Neuronal stem cell (in vitro differentiated cells): Measurements from ENCODE around the gene PITPNM3.

ENCODE experiments used
- DNase-seq: peaks from one replicate; pipeline ENCODE4 v3.0.0-alpha.2; 2013; ENCODE audit warnings: low spot score
- H2AFZ ChIP-seq: one replicate; pipeline ENCODE4 v1.6.1; 2013; ENCODE audit warnings: mild to moderate bottlenecking, low read length, inconsistent platforms
- H2AK5ac ChIP-seq: 2 replicates; pipeline ENCODE4 v1.6.1; 2013; ENCODE audit warnings: low read depth, mild to moderate bottlenecking, inconsistent platforms, low read length, moderate library complexity, mixed read lengths
- H2BK120ac ChIP-seq: 2 replicates; pipeline ENCODE4 v1.6.1; 2013; ENCODE audit warnings: low read depth, mild to moderate bottlenecking, inconsistent platforms, low read length, moderate library complexity, mixed read lengths
- H2BK12ac ChIP-seq: one replicate; pipeline ENCODE4 v1.6.1; 2013; ENCODE audit warnings: low read length, inconsistent platforms
- H2BK15ac ChIP-seq: 2 replicates; pipeline ENCODE4 v1.6.1; 2013; ENCODE audit warnings: mild to moderate bottlenecking, low read length, inconsistent platforms, mixed read lengths
- H2BK5ac ChIP-seq: one replicate; pipeline ENCODE4 v1.6.1; 2013; ENCODE audit warnings: inconsistent platforms, mild to moderate bottlenecking, low read length, moderate library complexity
- H3K14ac ChIP-seq: one replicate; pipeline ENCODE4 v1.6.1; 2013; ENCODE audit warnings: low read length, inconsistent platforms
- H3K18ac ChIP-seq: 2 replicates; pipeline ENCODE4 v1.6.1; 2013; ENCODE audit warnings: low read length, inconsistent platforms
- H3K23ac ChIP-seq: 2 replicates; pipeline ENCODE4 v1.6.1; 2013; ENCODE audit warnings: low read depth, mild to moderate bottlenecking, mixed read lengths, low read length, inconsistent platforms; ENCODE audit not compliant: poor library complexity
- H3K27ac ChIP-seq: replicated peaks from 3 replicates; pipeline ENCODE4 v1.5.1; 2013; ENCODE audit warnings: low read length, inconsistent platforms
- H3K27me3 ChIP-seq, 3 experiments: 2 replicates each; pipeline ENCODE4 v1.6.1; 2013; ENCODE audit warnings: low read length in 3 of 3, mild to moderate bottlenecking in 2 of 3, inconsistent platforms in 1 of 3, low read depth in 1 of 3, mixed read lengths in 1 of 3, moderate library complexity in 1 of 3; ENCODE audit not compliant: control insufficient read depth in 3 of 3, insufficient read depth in 3 of 3
- H3K36me3 ChIP-seq, 2 donors: replicated peaks in 1 of 2; 2 replicates each; pipeline ENCODE4 v1.6.1; 2013; ENCODE audit warnings: low read length in 2 of 2; ENCODE audit not compliant: control insufficient read depth in 2 of 2, insufficient read depth in 2 of 2
- H3K4ac ChIP-seq: 2 replicates; pipeline ENCODE4 v1.6.1; 2013; ENCODE audit warnings: inconsistent platforms, mild to moderate bottlenecking, low read length, moderate library complexity
- H3K4me1 ChIP-seq, 2 donors: 1 replicate in 1 of 2; 2 replicates in 1 of 2; pipeline ENCODE4 v1.6.1; 2013; ENCODE audit warnings: low read length in 2 of 2, low read depth in 1 of 2; ENCODE audit not compliant: control insufficient read depth in 2 of 2, insufficient read depth in 1 of 2
- H3K4me2 ChIP-seq: one replicate; pipeline ENCODE4 v1.6.1; 2013; ENCODE audit warnings: mild to moderate bottlenecking, low read length, inconsistent platforms; ENCODE audit not compliant: insufficient read depth, poor library complexity, severe bottlenecking
- H3K4me3 ChIP-seq, 2 donors: 2 replicates each; pipeline ENCODE4 v1.5.1; 2013; ENCODE audit warnings: low read length in 2 of 2, mild to moderate bottlenecking in 2 of 2, inconsistent platforms in 1 of 2, moderate library complexity in 1 of 2
- H3K79me1 ChIP-seq: one replicate; pipeline ENCODE4 v1.6.1; 2013; ENCODE audit warnings: low read depth, mild to moderate bottlenecking, inconsistent platforms, low read length, moderate library complexity
- H3K9ac ChIP-seq: one replicate; pipeline ENCODE4 v1.6.1; 2013; ENCODE audit warnings: mild to moderate bottlenecking, low read depth, low read length, inconsistent platforms; ENCODE audit not compliant: poor library complexity
- H3K9me3 ChIP-seq, 2 donors: replicated peaks in 1 of 2; 2 replicates each; pipeline versions ENCODE3 to v1.6.1; 2013; ENCODE audit warnings: low read length in 2 of 2, mild to moderate bottlenecking in 2 of 2, inconsistent platforms in 1 of 2, low read depth in 1 of 2, mixed read lengths in 1 of 2, moderate library complexity in 1 of 2; ENCODE audit not compliant: control insufficient read depth in 2 of 2, insufficient read depth in 1 of 2
- H4K8ac ChIP-seq: one replicate; pipeline ENCODE4 v1.6.1; 2013; ENCODE audit warnings: low read depth, mild to moderate bottlenecking, inconsistent platforms, low read length, moderate library complexity
- H4K91ac ChIP-seq: one replicate; pipeline ENCODE4 v1.6.1; 2013; ENCODE audit warnings: low read length, low read depth, mild to moderate bottlenecking, inconsistent platforms; ENCODE audit not compliant: poor library complexity
- WGBS, 2 donors: extraction: QIAGEN DNeasy Blood & Tissue Kit; methylation state at CpG; one replicate each; pipeline ENCODE4 v1.1.7; 2013; ENCODE audit warnings: missing lambda C conversion rate in 2 of 2, mixed read lengths in 1 of 2; ENCODE audit not compliant: insufficient read length in 2 of 2, insufficient replicate concordance in 1 of 2; ENCODE audit errors: extremely low coverage in 2 of 2; 5-methylcytosine and 5-hydroxymethylcytosine counted together

PITPNM3 gene

DNA sequence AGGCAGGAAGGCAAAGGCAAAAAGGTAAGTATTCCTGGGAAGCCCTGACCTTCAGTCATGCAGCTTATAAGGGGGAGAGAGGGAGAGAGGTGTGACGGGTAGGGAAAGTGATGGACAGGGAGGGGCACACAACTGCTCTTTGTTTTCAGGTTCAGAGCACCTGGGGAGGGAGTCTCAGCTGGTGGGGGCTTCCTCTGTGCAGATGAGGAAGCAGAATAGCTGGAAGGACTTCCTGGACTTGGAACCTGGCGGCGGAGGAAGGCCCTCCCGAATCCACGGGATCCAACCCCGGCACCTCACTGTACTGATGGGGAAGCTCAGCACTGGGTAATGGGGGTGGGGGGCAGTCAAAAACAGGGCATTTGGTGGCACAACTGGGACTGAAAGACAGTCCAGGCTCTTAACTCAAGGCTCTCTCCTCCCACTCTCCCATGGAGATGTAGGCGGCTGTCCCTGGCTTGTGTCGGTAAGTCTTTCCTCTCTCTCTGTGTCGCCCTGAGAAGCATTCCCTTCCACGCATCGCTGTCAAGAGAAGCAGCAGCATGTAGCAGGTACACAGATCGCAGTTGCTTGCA is 11.9 kb upstream of the PITPNM3 start:
- Histone ChIP-seq H3K4me1 (peaks cover 0 to 15% of the 10 kb centered on the region in 2 donors), H2BK15ac (no peak overlapping the region), H3K4ac (no peak overlapping the region), H3K14ac (no peak overlapping the region), H4K91ac (no peak overlapping the region), H3K27ac (no peak overlapping the region), H3K4me3 (no peak overlapping the region), H3K4me2 (no peak overlapping the region), H2BK5ac (no peak overlapping the region), H4K8ac (no peak overlapping the region), H3K36me3 (peaks cover 0 to 8% of the 10 kb centered on the region in 2 donors), H3K9ac (peak overlapping the region; percentile 50), H3K9me3 (no peaks in the 10 kb centered on the region), H3K79me1 (no peaks in the 10 kb centered on the region), H2BK120ac (no peak overlapping the region), H3K27me3 (no peaks in the 10 kb centered on the region), H2AK5ac (peak overlapping the region; percentile 33), H2BK12ac (no peak overlapping the region), H3K23ac (peak overlapping the region; percentile 57), H3K18ac (peak overlapping the region; percentile 6), H2AFZ (no peak overlapping the region)
- no CpG with 5 or more reads among the region's 12 CpGs for WGBS, 2 donors
- DNase-seq = no peak

DNA sequence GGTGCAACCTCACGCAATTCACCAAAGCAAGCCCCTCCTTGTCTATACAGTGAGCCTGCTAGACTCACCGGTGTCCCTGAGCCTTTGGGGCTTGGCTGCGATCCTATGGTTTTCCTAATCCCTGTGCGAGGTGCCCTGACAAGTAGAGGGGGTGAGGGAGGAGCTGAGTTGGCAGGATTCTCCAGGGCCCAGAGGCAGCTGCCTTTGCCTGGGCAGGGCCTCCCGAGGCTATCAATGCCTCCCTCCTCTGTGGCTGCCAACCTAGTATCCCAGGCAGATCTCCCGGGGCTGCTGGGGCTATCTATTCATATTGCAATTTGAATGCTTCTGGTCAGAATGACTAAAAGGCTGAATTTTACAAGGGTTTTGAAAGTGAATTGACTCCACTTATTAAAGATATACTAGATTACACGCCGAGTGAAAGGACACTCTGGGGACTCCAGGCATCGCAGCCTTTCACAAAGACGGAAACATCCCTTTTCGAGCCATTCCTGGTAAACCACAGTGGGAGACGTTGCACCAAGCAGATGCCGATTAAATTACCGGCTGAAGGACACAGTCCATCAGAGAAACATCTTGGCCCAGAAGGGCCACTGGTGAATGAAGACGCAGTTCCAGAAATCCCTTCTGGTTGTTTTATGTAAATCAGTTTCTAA is 11.3 kb upstream of the PITPNM3 start:
- no peak overlapping the region for H3K4me2 ChIP-seq
- no peak overlapping the region for H3K23ac ChIP-seq
- H2BK120ac ChIP-seq = no peak overlapping the region
- H3K4me1 ChIP-seq = peaks cover 0 to 15% of the 10 kb centered on the region in 2 donors
- no peak overlapping the region for H2BK5ac ChIP-seq
- H3K9me3 ChIP-seq = no peaks in the 10 kb centered on the region
- peak overlapping the region; percentile 50 for H3K18ac ChIP-seq
- no peaks in the 10 kb centered on the region for H3K27me3 ChIP-seq
- H4K91ac ChIP-seq = no peak overlapping the region
- H3K9ac ChIP-seq = no peak overlapping the region
- H3K14ac ChIP-seq = no peak overlapping the region
- no peak overlapping the region for H2AK5ac ChIP-seq
- H3K27ac ChIP-seq = no peak overlapping the region
- H2BK15ac ChIP-seq = no peak overlapping the region
- no peak for DNase-seq
- H3K36me3 ChIP-seq = peaks cover 0 to 3% of the 10 kb centered on the region in 2 donors
- no CpG with 5 or more reads among the region's 15 CpGs for WGBS, 2 donors
- H3K4me3 ChIP-seq = no peak overlapping the region
- no peak overlapping the region for H2BK12ac ChIP-seq
- H3K79me1 ChIP-seq = no peaks in the 10 kb centered on the region
- H4K8ac ChIP-seq = no peak overlapping the region
- H2AFZ ChIP-seq = no peak overlapping the region
- H3K4ac ChIP-seq = no peak overlapping the region

DNA sequence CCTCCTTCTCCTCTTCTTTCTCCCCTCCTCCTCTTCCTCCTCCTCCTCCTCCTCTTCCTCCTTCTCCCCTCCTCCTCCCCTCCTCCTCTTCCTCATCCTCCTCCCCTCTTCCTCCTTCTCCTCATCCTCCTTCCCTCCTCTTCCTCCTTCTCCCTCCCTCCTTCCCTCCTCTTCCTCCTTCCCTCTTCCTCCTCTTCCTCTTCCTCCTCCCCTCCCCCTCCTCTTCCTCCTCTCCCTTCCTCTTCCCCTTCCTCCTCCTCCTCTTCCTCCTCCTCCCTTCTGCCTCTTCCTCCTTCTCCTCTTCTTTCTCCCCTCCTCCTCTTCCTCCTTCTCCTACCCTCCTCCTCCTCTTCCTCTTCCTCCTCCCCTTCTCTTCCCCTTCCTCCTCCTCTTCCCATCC is 5.1 kb upstream of the PITPNM3 start:
- H3K36me3 ChIP-seq = no peaks in the 10 kb centered on the region
- no peak overlapping the region for H2AFZ ChIP-seq
- no peak overlapping the region for H3K4me3 ChIP-seq
- no peak overlapping the region for H2BK5ac ChIP-seq
- H2BK12ac ChIP-seq = no peak overlapping the region
- no peak overlapping the region for H2BK120ac ChIP-seq
- peaks cover 7 to 28% (median 18%) of the 10 kb centered on the region in 3 experiments for H3K27me3 ChIP-seq
- no peak overlapping the region for H3K4ac ChIP-seq
- peaks cover 0 to 7% of the 10 kb centered on the region in 2 donors for H3K4me1 ChIP-seq
- no peak overlapping the region for H2AK5ac ChIP-seq
- no peak overlapping the region for H3K14ac ChIP-seq
- no peak overlapping the region for H2BK15ac ChIP-seq
- no peak overlapping the region for H3K27ac ChIP-seq
- no peak overlapping the region for H4K8ac ChIP-seq
- H3K9ac ChIP-seq = no peak overlapping the region
- DNase-seq = no peak
- no peak overlapping the region for H3K23ac ChIP-seq
- H3K79me1 ChIP-seq = no peaks in the 10 kb centered on the region
- no peak overlapping the region for H4K91ac ChIP-seq
- H3K18ac ChIP-seq = no peak overlapping the region
- no peaks in the 10 kb centered on the region for H3K9me3 ChIP-seq
- no peak overlapping the region for H3K4me2 ChIP-seq

DNA sequence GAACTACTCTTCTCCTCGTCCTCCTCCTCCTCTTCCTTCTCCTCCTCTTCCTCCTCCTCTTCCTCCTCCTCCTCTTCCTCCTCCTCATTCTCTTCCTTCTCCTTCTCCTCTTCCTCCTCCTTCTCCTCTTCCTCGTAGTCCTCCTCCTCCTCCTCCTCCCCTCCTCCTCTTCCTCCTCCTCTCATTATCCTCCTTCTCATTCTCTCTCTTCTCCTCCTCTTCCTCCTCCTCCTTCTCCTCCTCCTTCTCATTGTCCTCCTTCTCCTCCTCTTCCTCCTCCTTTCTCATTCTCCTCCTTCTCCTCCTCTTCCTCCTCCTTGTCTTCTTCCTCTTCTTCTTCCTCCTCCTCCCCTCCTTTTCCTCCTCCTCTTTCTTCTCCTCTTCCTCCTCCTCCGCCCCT is 4.1 kb upstream of the PITPNM3 start:
- no peak overlapping the region for H2BK5ac ChIP-seq
- H3K4ac ChIP-seq = no peak overlapping the region
- H3K4me2 ChIP-seq = no peak overlapping the region
- no peak overlapping the region for H2BK15ac ChIP-seq
- H2BK12ac ChIP-seq = no peak overlapping the region
- no peaks in the 10 kb centered on the region for H3K36me3 ChIP-seq
- no peak overlapping the region for H3K27ac ChIP-seq
- H3K14ac ChIP-seq = no peak overlapping the region
- no peak overlapping the region for H3K18ac ChIP-seq
- WGBS, 2 donors = no CpG with 5 or more reads among the region's 3 CpGs
- peaks cover 8 to 33% (median 24%) of the 10 kb centered on the region in 3 experiments for H3K27me3 ChIP-seq
- H4K91ac ChIP-seq = no peak overlapping the region
- peaks cover 5 to 8% of the 10 kb centered on the region in 2 donors for H3K4me1 ChIP-seq
- no peak overlapping the region for H2AFZ ChIP-seq
- H3K9me3 ChIP-seq = no peaks in the 10 kb centered on the region
- no peak for DNase-seq
- H3K9ac ChIP-seq = no peak overlapping the region
- no peak overlapping the region for H3K23ac ChIP-seq
- no peak overlapping the region for H2AK5ac ChIP-seq
- no peak overlapping the region for H4K8ac ChIP-seq
- H2BK120ac ChIP-seq = no peak overlapping the region
- H3K4me3 ChIP-seq = no peak overlapping the region
- no peaks in the 10 kb centered on the region for H3K79me1 ChIP-seq
